ENCODE data around the gene WASF2. TPM values are rescaled to one million over a fixed set of nuclear protein-coding genes. Genes with fewer than 3 reads are reported as not detected.

WASF2 gene
- total RNA-seq, 2 donors from 2014 or later = 97.7 to 110 TPM

Other genes with a start within 250 kb of the WASF2 start
- 10 to 100 TPM; 40.6 to 49.5 TPM for gene TMEM222, start 168.0 kb downstream of the WASF2 start, total RNA-seq
- gene SYTL1, start 148.1 kb downstream of the WASF2 start, total RNA-seq = 10 to 100 TPM; 24.2 to 39.5 TPM
- 1 to 10 TPM; 8.5 TPM for gene MAP3K6, start 123.2 kb downstream of the WASF2 start, total RNA-seq
- gene FCN3, start 115.3 kb downstream of the WASF2 start, total RNA-seq = not detected
- not detected for gene CD164L2, start 106.8 kb downstream of the WASF2 start, total RNA-seq
- gene GPR3, start 97.5 kb downstream of the WASF2 start, total RNA-seq = 1 to 10 TPM in 1 of 2 donors, under 1 TPM in 1; 0.64 to 1.1 TPM
- gene AHDC1, start 114.0 kb upstream of the WASF2 start, total RNA-seq = 10 to 100 TPM; 38.8 to 42.9 TPM
- gene FGR, start 145.0 kb upstream of the WASF2 start, total RNA-seq = 10 to 100 TPM; 14.2 to 60.0 TPM
- 10 to 100 TPM; 42.8 to 45.4 TPM for gene IFI6, start 182.0 kb upstream of the WASF2 start, total RNA-seq
- gene FAM76A, start 235.8 kb upstream of the WASF2 start, total RNA-seq = 10 to 100 TPM in 1 of 2 donors, 1 to 10 TPM in 1; 9.4 to 11.4 TPM